PC-3 (cell line): Measurements from ENCODE around the gene ZNF254.

Experiments
- CTCF ChIP-seq: fragments of 300-600 bp; sonication (generic); conservative IDR thresholded peaks from 2 replicates; pipeline ENCODE4 v1.5.1; 2017; ENCODE audit warnings: antibody characterized with exemption, low read depth, mild to moderate bottlenecking, low read length
- EZH2phosphoT487 ChIP-seq: fragments of 300-600 bp; sonication (generic); IDR thresholded peaks from 2 replicates; pipeline ENCODE4 v1.6.1; 2018; ENCODE audit warnings: mild to moderate bottlenecking, antibody characterized with exemption, low read length, borderline replicate concordance

GRCh38 chr19:24098359-24098758 is 11.4 kb downstream of the ZNF254 start:
- TF ChIP-seq CTCF (no peak), EZH2phosphoT487 (no peak)
